Central memory CD8-positive, alpha-beta T cell (primary cell): ENCODE results near the gene NOTCH3.

ENCODE experiments used
- ATAC-seq: fragments of 150-1000 bp; cut with Tn5 transposase; replicated peaks from 2 replicates; pipeline ENCODE4 v1.10.0; 2022; ENCODE audit warnings: mild to moderate bottlenecking, moderate FRiP score, moderate number of reproducible peaks; ENCODE audit not compliant: poor library complexity, severe bottlenecking; ENCODE audit errors: extremely low read depth
- DNase-seq, 2 donors: peaks; one replicate each; pipeline ENCODE4 v3.0.0; 2021; ENCODE audit warnings: low spot score in 2 of 2
- H3K27ac Mint-ChIP-seq: one replicate; pipeline ENCODE4 v1.8.0; 2022; ENCODE audit warnings: low read depth, mild to moderate bottlenecking, moderate library complexity, mixed read lengths
- H3K27me3 Mint-ChIP-seq: one replicate; pipeline ENCODE4 v1.8.0; 2022; ENCODE audit warnings: mixed read lengths
- H3K36me3 Mint-ChIP-seq: one replicate; pipeline ENCODE4 v1.8.0; 2022; ENCODE audit warnings: mild to moderate bottlenecking, moderate library complexity, mixed read lengths; ENCODE audit not compliant: insufficient read depth
- H3K4me1 Mint-ChIP-seq: one replicate; pipeline ENCODE4 v1.8.0; 2022; ENCODE audit warnings: mixed read lengths
- H3K4me3 Mint-ChIP-seq: one replicate; pipeline ENCODE4 v1.8.0; 2022; ENCODE audit warnings: mild to moderate bottlenecking, moderate library complexity, mixed read lengths
- H3K9me3 Mint-ChIP-seq: one replicate; pipeline ENCODE4 v1.8.0; 2022; ENCODE audit warnings: mixed read lengths

Gene NOTCH3

DNA sequence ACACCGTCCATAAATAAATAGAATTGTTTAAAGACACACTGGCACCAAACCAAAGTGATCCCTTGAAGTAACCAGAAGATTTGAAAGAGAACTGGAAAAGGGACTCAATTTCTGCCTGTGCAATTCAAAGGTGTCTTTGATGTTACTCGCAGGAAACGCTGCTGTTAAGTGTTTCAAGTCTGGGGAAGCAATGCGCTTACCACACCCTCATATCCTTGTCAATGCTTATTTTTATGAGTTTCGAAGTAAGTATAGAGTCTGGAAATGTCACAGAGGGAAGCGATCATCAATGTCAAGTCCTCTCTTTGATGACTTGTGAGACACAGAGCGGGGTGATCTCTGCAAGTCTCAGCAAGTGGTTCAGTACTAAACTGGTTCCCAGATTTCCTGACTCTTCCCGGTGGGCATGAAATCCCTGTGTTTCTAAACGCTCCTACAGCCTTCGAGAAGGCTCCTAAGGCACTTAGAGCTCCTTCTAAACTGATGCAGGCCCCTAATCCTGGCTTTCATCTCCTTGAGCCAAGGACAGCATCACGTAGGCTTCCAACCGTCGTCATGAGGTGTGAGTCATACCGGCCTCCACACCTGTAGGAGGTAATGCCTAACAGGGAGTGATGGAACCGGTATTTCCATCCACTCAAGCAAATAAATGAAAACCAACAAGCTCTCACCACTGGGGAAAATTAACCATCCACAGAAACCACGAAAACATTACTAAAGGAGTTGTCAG lies 70.8 kb downstream of the NOTCH3 start:
- Mint-ChIP-seq H3K36me3 (peaks cover 10% of the 10 kb centered on the region), H3K4me3 (no peak overlapping the region), H3K9me3 (no peaks in the 10 kb centered on the region), H3K4me1 (peaks cover 10% of the 10 kb centered on the region), H3K27me3 (peaks cover 39% of the 10 kb centered on the region), H3K27ac (no peak overlapping the region)
- no peak for DNase-seq
- no peak for ATAC-seq

DNA sequence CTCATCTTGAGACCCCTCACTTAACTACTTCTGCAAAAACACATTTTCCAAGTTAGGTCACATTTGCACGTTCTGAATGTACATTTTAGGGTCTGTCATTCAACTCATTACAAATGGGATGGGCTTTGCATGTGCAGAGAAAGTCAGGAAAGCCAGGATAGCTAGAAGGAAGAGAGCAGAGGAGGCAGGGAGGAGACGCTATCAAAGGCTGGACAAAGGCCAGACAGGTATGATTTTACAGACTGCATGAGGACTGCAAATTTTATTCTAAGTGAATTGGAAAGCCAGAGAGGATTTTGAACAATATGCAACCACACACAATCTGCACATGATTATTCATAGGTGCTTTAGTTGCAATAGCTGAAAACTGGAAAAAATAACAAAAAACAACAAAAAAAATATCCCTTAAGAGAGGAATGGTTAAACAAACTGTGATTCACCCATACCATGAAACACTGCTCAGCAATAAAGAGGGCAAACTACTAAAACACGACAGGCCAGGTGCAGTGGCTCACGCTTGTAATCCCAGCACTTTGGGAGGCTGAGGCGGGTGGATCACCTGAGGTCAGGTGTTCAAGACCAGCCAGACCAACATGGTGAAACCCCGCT lies 72.5 kb downstream of the NOTCH3 start:
- Mint-ChIP-seq H3K27ac (no peak overlapping the region), H3K36me3 (peaks cover 12% of the 10 kb centered on the region), H3K27me3 (peaks cover 39% of the 10 kb centered on the region), H3K9me3 (no peaks in the 10 kb centered on the region), H3K4me1 (peaks cover 23% of the 10 kb centered on the region), H3K4me3 (no peak overlapping the region)
- no peak for DNase-seq
- no peak for ATAC-seq

DNA sequence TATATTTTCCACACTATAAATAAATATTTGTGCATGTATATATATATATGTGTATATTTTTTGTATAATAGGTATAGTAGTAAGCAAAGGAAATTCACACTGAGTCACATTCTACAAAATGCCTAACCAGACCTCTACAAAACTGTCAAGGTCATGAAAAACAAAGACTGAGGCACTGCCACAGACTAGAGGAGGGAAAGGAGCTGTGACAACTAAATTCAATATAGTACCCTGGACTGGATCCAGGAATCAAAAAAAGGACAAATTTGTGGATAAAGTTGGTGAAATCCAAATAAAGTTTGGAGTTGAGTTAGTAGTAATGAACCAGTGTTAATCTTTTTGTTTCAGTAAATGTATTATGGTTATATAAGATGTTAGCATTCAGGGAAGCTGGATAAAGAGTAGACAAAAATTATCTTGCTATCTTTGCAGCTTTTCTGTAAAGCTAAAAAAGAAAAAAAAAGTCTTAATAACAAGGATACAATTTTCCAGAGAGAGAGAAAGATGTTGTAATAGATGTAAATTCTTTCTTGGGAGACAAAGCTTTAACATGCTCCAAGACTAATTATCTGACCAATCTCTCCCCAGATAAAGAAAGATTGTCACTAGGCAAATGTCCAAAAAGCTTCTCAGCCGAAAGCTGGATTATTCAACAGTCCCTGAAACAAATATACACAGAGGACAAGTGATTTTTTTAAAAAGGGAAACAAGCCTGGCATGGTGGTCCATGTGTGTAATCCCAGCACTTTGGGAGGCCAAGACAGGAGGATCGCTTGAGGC lies 74.5 kb downstream of the NOTCH3 start:
- H3K27me3 Mint-ChIP-seq, result peaks cover 29% of the 10 kb centered on the region
- peaks cover 23% of the 10 kb centered on the region for H3K4me1 Mint-ChIP-seq
- H3K9me3 Mint-ChIP-seq, result no peaks in the 10 kb centered on the region
- peaks cover 15% of the 10 kb centered on the region for H3K36me3 Mint-ChIP-seq
- H3K27ac Mint-ChIP-seq, result peak overlapping the region; percentile 95
- ATAC-seq (no peak), DNase-seq (no peak)
- H3K4me3 Mint-ChIP-seq, result peak overlapping the region; percentile 87

DNA sequence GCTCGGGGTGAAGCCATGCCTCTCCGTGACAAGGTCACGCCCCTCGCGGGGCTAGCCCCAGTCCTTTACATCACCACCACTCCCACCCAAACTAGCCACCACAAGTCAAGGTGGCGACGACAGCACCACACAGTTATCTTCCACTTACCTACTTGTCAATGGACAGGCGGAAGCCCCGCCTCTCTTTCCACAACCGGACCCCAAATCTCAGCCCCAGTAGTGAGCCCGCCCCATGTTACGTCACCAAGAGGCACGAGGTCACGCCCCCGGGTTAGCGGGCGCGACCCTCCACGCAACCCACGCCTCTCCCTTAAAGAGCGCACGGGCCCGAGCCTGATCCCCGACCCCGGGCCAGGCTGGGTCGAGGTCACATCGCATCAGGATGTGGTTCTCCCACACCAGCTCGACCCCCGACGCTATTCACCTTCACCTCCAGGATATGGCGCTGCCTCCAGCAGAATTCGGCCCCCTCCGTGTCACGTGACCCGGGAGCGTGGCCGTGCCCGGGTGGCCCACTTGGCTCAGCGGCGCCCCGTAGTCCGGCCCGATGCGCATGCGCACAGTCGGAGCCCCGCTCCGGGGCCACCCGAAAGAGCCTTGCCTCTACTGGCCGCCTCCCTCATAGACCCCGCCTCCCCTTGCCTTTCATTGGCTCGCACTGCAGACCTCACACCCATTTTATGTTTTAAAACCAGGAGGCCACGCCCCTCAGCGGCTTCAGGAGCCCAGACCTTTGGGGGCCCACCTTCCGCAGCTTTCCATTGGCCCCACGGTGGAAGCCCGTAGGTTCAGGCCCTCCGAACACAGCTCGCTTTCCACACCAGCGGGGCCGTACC lies 75.3 kb downstream of the NOTCH3 start:
- ATAC-seq, result peak; percentile 91
- Mint-ChIP-seq H3K27ac (peak overlapping the region; percentile 95), H3K9me3 (no peaks in the 10 kb centered on the region), H3K4me3 (peak overlapping the region; percentile 87), H3K4me1 (peaks cover 23% of the 10 kb centered on the region), H3K27me3 (peaks cover 26% of the 10 kb centered on the region), H3K36me3 (peaks cover 16% of the 10 kb centered on the region)
- DNase-seq, result peak; percentile 96

DNA sequence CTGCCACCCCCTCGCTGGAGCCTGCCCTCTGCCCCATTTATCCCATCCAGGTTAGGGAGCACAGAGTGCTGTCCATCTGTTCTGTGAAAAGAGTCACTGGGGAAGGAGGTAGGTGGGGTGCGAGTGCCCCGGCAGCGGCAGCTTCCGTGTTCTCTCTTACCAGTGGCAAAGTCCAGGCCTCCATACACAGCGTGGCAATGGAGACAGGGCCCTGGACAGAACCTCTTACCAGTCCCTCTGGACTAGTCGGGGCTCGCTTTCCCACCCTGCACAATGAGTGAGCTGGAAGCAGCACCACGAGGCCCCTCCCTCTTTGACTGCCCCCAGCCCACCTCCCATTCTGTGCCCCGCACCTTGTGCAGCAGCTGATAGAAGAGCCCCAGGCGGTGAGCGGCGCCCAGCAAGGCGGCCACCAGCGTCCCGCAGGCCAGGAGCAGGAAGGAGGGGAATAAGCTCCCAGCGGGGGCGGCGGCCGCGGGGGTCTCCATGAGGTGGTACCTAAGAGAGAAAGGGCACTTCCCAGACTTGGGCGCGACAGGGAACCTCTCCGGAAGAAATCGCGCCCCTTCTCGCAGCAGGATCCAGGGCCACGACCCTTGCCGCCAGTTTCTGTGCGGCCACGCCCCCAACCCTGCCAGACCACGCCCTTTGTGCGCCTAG lies 76.1 kb downstream of the NOTCH3 start:
- peaks cover 19% of the 10 kb centered on the region for H3K27me3 Mint-ChIP-seq
- DNase-seq, result no peak
- H3K4me3 Mint-ChIP-seq, result peak overlapping the region; percentile 87
- peaks cover 23% of the 10 kb centered on the region for H3K4me1 Mint-ChIP-seq
- peaks cover 19% of the 10 kb centered on the region for H3K36me3 Mint-ChIP-seq
- no peak for ATAC-seq
- H3K27ac Mint-ChIP-seq, result peak overlapping the region; percentile 95
- no peaks in the 10 kb centered on the region for H3K9me3 Mint-ChIP-seq

DNA sequence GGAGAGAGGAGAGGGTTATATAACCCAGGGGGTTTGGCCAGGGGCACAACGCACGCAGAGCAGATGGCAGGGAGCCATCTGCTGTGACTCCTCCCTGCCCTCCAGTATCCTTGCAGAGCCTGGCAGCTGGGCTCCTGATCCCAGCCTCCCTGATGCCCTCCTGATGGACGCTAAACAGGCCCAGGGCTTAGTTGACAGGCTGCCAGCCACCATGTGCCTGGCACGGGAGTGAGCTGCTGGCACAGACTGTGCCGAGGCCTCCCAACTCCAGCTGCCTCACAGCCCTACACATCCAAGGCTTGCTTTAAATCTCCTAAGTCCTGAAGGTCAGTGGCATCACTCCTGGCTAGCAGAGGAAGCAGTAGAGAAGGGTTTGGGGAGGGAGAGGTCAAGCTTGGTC lies 76.9 kb downstream of the NOTCH3 start:
- peak overlapping the region; percentile 87 for H3K4me3 Mint-ChIP-seq

DNA sequence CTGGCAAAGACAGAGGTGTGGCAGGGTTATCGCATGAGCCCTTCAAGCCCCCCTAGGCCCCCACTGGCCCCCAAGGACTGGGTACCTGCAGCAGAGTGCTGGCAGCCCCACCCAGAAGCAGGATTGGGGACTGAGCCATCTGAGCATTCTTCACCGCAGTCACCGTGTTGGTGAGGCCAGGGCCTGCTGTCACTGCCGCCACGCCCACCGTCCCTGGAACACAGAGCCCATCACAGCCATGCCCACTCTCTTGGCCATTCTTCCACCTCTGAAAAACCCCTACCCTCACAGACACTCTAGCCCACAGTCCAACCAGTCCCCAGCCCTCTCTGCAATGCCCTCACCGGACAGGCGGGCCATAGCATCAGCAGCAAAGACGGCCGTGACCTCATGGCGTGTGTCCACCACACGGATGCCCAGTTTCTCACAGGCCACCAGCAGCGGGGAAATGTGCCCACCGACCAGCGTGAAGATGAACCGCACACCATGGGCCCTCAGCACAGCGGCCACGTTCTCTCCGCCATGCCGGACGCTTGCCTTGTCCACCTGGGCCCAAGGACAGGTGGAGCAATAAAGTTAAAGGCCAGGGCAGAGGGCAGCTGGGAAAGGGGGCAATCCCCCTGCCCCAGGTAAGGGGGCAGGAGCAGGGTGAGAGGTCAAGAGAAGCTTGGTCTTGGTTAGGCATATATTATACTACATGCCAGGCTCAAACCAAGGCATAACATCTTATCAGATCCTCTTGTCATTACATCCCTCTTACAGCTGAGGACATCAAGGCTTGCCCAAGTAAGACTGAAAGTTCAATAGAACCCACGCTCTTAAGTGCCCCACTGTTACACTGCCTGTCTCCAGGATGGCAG lies 77.5 kb downstream of the NOTCH3 start:
- Mint-ChIP-seq H3K4me3 (peak overlapping the region; percentile 87), H3K27ac (peak overlapping the region; percentile 95), H3K36me3 (peaks cover 20% of the 10 kb centered on the region), H3K9me3 (no peaks in the 10 kb centered on the region), H3K4me1 (peaks cover 23% of the 10 kb centered on the region), H3K27me3 (peaks cover 6% of the 10 kb centered on the region)
- ATAC-seq, result no peak
- DNase-seq, result no peak

More for the DNA sequence above, 76.9 kb downstream of the NOTCH3 start:
- Mint-ChIP-seq H3K4me1 (peaks cover 23% of the 10 kb centered on the region), H3K9me3 (no peaks in the 10 kb centered on the region), H3K27me3 (peaks cover 13% of the 10 kb centered on the region), H3K27ac (peak overlapping the region; percentile 95), H3K36me3 (peaks cover 19% of the 10 kb centered on the region)
- no peak for DNase-seq
- ATAC-seq, result no peak

DNA sequence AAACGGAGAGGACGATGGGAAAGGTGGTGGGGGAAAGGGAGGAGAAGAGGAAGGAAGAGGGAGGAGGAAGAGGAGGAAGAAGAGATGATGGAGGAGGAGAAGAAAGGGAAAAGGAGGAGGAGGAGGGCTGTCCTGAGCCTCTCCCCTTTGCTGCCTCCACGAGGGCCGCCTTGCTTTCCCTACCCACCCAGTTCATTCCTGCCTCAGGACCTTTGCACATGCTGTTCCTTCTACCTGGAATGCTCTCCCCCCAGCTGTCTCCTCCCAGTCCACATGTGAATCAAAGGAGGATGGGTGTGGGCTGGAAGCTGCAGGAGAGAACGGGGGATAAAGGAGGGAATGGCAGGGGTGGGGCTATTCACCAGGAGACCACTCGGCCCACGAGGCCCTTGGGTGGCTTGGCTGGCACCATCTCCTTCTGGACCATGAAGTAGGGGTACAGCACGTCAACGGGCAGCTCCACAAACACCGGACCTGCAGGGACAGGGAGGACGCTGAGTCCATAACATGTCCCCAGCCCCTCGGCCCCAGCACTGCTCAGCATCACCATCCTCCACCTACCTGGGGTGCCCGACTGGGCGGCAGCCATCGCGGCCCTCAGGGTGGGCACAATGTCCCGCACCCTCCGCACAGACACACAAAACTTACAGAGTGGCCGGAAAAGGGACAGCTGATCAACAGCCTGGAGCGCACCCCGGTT lies 78.3 kb downstream of the NOTCH3 start:
- ATAC-seq (no peak), DNase-seq (no peak)
- H3K9me3 Mint-ChIP-seq, result no peaks in the 10 kb centered on the region
- H3K27me3 Mint-ChIP-seq, result no peaks in the 10 kb centered on the region
- H3K36me3 Mint-ChIP-seq, result peaks cover 23% of the 10 kb centered on the region
- no peak overlapping the region for H3K4me3 Mint-ChIP-seq
- no peak overlapping the region for H3K27ac Mint-ChIP-seq
- H3K4me1 Mint-ChIP-seq, result peaks cover 23% of the 10 kb centered on the region

DNA sequence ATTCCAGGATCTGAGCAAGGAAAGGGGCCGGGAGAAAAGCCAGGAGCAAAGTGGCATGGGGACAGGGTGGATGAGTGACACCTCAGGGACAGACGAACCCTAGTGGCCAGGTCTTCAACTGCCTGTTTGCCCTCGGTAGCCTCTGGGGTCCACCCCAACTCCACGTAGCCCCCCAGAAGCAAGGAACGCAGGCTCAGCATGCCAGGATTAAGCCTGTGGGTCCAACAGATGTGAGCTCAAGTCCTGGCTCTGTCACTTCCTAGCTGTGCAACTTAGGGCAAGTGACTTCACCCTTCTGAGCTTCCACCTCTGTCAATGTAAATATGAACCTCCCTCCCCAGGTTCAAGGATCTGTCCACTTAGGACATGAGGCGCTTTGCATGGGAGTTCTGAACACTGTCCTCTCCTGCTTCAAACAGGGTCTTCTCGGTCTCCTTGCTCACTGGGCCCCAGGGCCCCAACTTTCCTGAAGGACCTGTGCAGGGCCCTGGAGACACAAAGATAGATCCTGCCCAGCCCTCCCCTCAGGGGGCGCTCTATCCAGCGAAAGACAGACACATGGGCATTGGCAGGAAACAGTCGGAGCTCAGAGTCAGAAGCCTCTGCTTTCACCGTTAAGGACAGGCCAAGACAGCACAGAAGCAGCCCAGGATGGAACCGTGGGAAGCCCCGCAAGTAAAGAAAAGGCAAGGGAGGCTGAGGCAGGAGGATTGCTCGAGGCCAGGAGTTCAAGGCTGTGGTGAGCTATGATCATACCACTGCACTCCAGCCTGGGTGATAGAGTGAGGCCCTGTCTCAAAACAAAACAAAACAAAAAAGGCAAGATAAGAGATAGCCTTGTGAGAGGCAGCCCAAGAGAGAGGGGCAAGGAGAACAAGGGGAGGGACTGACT lies 80.4 kb downstream of the NOTCH3 start:
- Mint-ChIP-seq H3K4me3 (no peak overlapping the region), H3K4me1 (peaks cover 16% of the 10 kb centered on the region), H3K9me3 (no peaks in the 10 kb centered on the region), H3K36me3 (peaks cover 29% of the 10 kb centered on the region), H3K27me3 (no peaks in the 10 kb centered on the region), H3K27ac (no peak overlapping the region)
- DNase-seq, result no peak
- no peak for ATAC-seq

DNA sequence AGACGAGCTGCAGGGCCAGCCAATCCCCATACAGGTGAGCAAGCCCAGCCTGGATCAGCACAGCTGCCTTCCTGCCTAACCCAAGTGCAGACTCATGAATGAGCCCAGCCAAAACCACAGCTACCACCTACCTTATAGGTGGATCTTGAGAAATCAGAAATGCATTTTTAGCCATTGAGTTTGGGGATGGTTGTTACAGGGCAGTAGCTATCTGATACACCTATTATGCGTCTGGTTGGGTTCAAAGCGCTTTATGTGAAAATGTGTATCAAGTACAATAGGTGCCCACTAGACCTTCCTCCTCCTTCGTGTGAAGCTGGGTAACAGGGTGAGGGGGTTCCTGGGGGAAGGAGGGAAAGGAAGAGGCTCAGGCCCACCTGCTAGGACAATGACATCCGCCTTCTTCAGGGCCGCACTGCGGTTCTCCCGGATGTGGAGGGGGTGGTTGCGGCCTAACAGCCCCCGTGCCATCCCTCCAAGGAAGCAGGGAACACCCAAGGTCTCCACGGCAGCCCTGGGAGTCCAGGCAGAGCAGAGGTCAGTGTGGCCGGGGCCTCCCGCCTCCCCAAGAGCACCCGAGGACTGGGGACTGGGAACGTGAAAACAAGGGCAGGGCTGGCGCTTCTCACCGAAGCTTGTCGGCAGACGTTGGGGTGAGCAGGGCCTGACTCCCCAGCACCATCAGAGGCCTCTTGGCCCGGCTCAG lies 81.9 kb downstream of the NOTCH3 start:
- no peak overlapping the region for H3K4me3 Mint-ChIP-seq
- H3K4me1 Mint-ChIP-seq, result peaks cover 2% of the 10 kb centered on the region
- no peak for ATAC-seq
- H3K9me3 Mint-ChIP-seq, result no peaks in the 10 kb centered on the region
- H3K27me3 Mint-ChIP-seq, result no peaks in the 10 kb centered on the region
- peaks cover 27% of the 10 kb centered on the region for H3K36me3 Mint-ChIP-seq
- DNase-seq, result no peak
- H3K27ac Mint-ChIP-seq, result no peak overlapping the region
